GM10847 (cell line): ENCODE measurements around the gene MAB21L2.

Experiments used
- POLR2A ChIP-seq: IDR thresholded peaks from 2 replicates; pipeline ENCODE4 v1.6.1; 2011; ENCODE audit not compliant: insufficient read length; ENCODE audit errors: extremely low read depth

The MAB21L2 gene

DNA sequence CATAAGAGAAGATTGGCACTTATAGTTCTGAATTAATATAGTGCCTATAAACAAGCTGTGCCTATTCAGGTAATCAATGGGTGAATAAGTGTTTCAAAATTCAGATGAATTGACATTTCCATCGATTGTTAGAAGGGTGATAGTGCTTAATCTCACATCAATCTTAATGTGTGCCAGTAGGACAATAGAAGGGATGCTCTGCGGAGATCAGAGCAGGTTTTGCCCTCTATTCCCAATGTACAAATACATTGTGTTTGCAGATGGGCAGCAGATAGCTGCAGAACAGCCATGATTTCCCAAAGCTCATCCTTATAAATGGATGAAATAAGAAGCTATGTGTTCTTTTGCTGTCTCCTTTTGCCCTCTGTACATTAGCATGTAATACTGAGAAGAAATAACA, 7.2 kb downstream of the MAB21L2 start:
- no peak for TF ChIP-seq POLR2A

DNA sequence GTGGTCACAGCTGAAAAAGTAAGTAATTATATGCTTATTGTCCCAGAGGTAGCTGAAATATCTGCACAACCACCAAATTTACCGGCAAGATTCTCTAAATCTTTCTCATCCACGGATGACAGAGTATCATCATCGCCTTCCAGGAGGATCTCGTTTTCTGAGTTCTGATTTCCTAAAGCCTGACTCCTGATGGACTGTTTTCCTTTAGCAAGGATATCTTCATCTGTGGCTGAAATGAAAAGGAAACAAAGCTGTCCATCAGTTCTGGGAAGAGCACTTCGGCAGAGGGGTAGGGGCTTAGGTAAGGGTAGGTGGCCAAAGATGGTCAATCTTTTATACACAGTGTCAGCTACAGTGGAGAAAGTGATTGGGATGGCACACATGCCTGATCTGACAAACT, 8.7 kb downstream of the MAB21L2 start:
- no peak for TF ChIP-seq POLR2A

DNA sequence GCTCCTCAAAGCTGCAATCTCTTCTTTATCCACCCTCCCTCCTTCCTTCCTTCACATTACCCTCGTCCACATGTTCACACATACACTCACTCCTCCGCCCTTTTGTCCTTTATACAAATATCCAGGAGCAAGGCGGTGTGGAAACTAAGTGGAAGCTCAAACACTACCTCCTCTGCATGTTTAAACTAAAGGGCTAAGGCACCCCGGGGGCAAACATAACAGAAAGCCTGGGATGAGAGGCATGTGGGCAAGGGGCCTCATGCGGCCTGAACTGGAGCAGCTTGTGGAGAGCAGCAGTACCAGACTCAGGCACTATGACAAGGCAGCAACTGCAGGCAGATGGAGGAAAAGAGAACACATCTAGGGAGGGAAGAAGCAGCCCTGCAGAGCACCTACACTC, 9.5 kb downstream of the MAB21L2 start:
- TF ChIP-seq POLR2A = no peak

DNA sequence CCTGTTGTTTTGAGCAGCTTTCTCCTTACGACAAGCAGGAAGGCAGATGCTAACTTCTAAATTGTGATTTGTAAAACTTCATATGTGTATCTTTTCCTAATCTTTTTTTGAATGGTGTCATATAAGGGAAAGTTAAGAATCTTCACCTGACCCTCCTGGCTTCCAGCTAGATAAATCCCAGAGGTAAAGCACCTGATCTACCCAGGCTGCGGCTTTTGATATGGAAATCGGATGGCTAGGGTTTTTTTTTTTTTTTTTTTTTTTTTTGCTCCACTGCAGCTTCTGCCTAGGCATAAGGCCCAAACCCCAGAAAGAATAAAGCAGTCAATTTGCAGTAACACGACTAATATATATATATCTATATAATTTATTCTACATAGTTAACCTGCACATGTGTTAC, 10.0 kb downstream of the MAB21L2 start:
- TF ChIP-seq POLR2A = no peak

DNA sequence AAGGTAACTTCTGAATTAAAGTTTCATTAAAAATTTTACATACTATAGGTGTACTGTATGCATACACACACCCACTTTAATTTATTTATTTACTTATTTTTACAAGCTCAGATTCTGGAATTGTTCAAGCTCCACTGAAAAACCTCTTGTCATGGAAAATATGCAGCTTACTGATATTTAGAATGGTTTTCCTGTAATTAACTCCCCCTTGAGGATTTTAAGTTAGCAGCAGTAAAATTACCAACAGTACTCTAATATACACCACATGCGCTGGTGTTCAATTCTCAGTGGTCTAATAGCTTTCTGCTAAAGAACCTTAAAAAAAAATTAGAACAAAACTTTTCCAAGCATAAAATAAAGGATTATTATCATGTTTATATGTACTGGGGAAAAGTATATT, 12.0 kb downstream of the MAB21L2 start:
- no peak for TF ChIP-seq POLR2A

DNA sequence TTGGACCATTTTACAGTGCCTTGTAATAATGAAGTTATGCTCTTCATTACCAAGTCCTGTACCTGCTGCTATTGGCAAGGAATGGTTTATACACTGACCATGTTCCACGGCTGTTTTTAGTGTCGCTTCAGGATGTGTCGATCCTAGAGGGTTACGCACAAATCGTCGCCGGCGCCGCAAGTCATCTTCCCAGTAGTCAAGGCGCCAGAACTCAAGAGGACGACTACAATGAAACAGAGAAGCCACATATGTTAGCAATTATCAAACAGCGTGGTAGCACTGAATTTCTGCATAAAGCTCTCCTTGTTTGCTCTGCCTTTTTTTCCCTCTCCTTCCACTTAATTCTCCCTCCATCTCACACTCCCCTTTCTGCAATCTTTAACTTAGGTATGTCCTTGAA, 17.0 kb downstream of the MAB21L2 start:
- no peak for TF ChIP-seq POLR2A

DNA sequence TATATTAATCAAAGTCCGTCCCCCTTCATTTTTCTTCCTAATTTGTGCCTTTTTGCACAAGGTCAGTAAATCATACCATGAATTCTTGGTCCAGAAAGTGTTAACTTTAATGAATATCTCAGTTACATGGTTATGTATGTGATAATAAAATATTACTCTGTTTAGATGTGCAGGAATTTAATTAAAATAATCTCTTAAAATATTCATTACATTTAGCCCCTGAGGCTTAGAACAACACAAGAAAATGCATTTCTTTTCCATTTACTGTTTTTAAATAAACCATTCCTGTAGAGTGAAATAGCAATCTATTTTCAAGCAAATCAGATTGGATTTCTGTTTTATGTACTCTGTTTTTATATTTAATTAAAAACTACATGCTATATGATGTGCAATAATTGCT, 17.6 kb downstream of the MAB21L2 start:
- no peak for TF ChIP-seq POLR2A

DNA sequence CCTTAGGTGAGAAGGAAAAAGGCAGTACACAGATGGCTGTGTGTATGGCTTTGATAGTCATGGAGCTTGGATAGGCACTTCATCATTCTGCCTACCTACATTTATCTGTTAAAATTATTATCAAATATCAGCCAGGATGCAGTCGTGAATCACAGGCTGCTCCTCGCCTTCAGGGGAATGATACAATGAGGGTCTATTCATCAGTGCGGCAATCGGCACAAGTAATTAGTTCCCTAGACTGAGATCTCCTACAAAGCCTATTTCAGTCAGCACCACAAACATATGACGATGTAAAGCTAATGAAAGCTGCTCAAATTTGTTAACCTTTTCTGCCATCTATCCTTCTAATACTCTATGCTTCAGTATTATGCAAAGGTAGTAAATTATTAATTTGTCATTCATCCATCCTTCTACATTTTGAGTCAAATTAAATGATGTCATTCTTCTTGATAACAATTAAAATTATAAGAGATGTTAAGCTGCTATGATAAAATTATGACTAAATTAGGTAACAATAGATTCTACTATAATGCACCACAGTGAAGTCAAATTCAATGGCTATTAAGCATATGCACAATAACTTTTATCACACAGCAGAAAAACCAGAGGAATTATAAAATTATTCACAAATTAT, 19.0 kb downstream of the MAB21L2 start:
- TF ChIP-seq POLR2A = no peak

DNA sequence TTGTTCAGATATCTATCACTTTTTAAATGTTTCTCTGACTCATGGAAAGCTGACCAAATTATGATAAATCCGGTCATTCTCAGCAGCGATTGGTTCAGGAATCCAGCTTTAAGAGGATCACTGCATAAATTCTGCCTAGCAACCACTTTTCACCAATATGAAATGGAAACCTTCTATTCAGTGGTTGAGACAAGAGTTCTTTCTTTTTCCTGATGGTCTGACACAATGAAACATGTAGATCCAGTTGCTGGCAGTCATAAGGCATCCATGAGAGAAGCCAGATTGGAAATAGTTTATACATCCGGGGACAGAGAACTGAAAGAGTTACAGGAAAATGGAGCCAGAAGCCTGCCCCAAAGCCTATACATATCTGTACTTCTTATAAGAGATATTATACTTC, 27.2 kb downstream of the MAB21L2 start:
- TF ChIP-seq POLR2A = no peak

DNA sequence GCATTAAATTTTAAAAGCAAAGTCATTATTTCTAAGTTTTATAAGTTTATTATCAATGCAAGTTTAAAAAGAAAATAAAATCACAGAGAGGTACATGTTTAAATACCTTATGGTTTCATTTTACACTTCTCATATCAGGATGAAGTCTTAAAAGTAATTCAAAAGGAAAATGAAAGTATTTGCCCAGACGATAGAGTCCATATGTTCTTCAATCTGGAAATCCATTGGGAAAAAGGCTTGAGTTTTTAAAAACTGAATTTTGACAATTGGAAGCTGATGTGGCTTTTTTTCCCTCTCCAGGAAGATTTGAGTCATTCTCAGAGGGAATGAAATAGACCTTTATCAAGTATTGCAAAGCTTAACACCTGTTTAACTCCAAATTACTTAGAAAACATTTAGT, 37.1 kb downstream of the MAB21L2 start:
- no peak for TF ChIP-seq POLR2A

DNA sequence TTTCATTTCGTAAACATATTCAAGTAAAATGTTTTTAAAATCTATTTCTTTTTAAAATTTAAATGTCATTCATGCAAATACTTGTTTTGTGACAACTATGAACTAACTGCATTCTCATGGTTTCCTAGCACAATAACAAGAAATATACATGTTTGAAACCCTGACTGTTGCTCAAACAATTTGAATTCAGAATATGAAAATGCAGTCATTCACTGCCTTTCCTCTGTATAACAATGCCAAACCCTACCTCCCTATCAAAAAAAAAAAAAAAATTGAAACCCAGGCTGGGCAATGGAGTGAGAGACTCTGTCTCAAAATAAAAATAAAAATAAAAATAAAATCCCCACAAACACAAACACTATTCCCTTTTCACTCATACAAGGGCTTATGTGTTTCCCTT, 42.1 kb downstream of the MAB21L2 start:
- no peak for TF ChIP-seq POLR2A

DNA sequence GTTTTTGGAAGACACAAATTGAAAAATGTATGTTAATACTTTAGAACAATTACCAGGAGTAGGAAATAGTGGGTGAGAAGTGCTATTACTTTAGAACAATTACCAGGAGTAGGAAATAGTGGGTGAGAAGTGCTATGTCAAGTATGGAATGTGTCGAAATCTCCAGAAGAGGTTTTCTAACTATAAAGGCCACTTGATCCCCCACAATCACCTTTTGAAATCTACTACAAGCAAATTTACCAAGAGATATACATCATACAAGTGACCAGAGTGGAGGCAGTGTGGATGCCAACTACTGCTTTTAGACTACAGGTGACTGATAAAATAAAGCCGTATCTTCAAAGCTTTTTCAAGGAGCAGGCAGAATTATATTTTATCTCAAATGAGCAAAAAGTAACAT, 43.1 kb downstream of the MAB21L2 start:
- TF ChIP-seq POLR2A = no peak

DNA sequence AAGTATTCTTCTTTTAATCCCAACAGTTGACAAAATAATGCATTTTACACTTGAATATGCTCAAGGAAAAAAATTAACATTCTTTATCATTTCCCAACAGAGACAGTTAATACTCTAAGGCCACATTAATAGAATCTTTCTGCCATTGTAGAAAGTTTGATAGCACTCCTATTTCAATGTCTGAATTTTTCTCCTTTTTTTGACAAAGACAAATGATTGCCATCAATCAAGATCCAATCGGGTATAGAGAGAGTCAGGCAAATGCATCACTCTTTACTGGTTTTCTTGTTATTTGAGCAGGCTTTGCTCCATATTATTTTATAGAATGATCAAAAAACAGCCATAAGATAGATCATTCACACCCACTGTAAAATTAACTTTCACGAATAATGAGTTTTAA, 46.1 kb downstream of the MAB21L2 start:
- no peak for TF ChIP-seq POLR2A

DNA sequence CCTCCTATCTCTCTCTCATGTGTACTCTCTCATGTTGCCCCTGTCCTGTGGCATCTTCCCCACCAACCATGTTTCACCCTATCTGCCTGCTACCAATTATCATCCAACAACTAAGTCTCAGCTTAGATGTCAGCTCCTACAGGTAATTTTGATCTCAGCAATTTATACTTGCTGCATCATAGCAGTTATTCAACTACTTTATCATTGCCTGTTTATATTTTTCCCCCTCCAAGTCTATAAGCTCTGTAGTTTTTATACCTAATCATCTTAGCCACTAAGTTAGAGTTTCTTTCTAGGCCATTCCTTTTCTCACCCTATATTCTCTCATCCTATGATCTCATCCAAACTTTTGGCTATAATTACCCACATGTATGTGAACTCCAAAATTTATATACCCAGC, 50.7 kb downstream of the MAB21L2 start:
- TF ChIP-seq POLR2A = no peak
